ENCODE results near the gene ESCO1. TPM values are rescaled to one million over a fixed set of nuclear protein-coding genes. Genes with fewer than 3 reads are reported as not detected.
"Not testable (repeated sequence)": the region's sequence is repeated elsewhere in the genome, so short reads cannot be mapped to it uniquely, and the experiment has no call there.

Gene ESCO1
- total RNA-seq, 1 experiment from 2014 or later, result 23.0 TPM

DNA sequence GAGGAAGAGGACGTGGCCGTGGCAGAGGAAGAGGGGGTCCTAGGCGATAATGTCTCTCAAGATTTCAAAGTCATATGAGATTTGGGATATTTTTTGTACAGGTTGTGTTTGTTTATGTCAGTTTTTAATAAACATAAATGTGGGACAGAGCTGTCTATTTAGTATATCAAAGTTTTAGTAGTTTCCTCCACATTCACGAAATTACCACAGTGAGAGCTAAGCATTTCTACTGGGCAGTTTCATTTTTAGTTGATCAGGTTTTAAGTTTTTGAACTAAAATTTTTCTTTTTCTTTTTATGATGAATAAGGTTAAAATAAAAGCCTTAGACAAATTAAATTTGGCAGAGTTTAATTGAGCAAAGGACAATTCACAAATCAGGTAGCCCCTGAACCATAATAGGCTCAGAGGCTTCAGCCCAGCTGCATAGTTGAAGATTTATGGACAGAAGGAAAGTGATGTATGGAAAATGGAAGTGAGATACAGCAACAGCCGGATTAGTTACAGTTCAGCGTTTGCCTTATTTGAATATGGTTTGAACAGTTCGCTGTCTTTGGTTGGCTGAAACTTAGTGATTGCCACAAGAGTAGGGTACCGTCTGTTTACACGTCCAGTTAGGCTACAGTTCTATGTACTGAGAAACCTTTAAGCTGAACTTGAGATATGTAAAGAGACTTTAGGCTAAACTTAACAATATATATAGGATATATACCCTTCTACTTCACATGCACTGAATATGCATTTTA, 28.8 kb upstream of the ESCO1 start:
- intact Hi-C loops (cut with micrococcal nuclease; ENCODE audit: unreplicated experiment), result no loop called here
- H3K4me1 Mint-ChIP-seq (ENCODE audit: low read depth, unreplicated experiment), result no peaks in the 10 kb centered on the region
- no peak overlapping the region for H3K27ac Mint-ChIP-seq (ENCODE audit: unreplicated experiment)
- DNase-seq, result no peak
- peaks cover 85% of the 10 kb centered on the region for H3K36me3 Mint-ChIP-seq (ENCODE audit: insufficient read depth, unreplicated experiment)
- Histone ChIP-seq H3K27me3 (replicated peaks; ENCODE audit: control insufficient read depth, insufficient read depth, low read length) (no peaks in the 10 kb centered on the region), H3K9me3 (no peaks in the 10 kb centered on the region), H3K36me3 (ENCODE audit: control insufficient read depth, insufficient read depth, low read length) (peaks cover 2% of the 10 kb centered on the region), H3K4me1 (no peaks in the 10 kb centered on the region), H3K4me3 (ENCODE audit: low read depth, low read length) (no peak overlapping the region)
- H3K27me3 Mint-ChIP-seq (ENCODE audit: insufficient read depth, unreplicated experiment), result no peaks in the 10 kb centered on the region
- ChIA-PET POLR2A (no interaction called here), CTCF (no interaction called here)
- H3K4me3 Mint-ChIP-seq (ENCODE audit: unreplicated experiment), result no peak overlapping the region
- BruUV-seq (replicated peaks), result TSS peak; percentile 31
- H3K9me3 Mint-ChIP-seq (ENCODE audit: unreplicated experiment), result no peaks in the 10 kb centered on the region
- no peak for TF ChIP-seq CTCF (IDR thresholded peaks at IDR 0.05; ENCODE audit: insufficient read depth in 1 of 2, low read depth in 1 of 2, low read length in 1 of 2, severe bottlenecking in 1 of 2, unreplicated experiment in 1 of 2)

- POLR2A ChIA-PET; H3K27me3 ChIP-seq (replicated peaks; ENCODE audit: control insufficient read depth, insufficient read depth, low read length); CTCF ChIA-PET; H3K27ac Mint-ChIP-seq (ENCODE audit: unreplicated experiment); H3K9me3 Mint-ChIP-seq (ENCODE audit: unreplicated experiment); H3K4me1 ChIP-seq; H3K36me3 ChIP-seq (ENCODE audit: control insufficient read depth, insufficient read depth, low read length); H3K4me3 ChIP-seq (ENCODE audit: low read depth, low read length); H3K27me3 Mint-ChIP-seq (ENCODE audit: insufficient read depth, unreplicated experiment); DNase-seq; BruUV-seq (replicated peaks); H3K9me3 ChIP-seq; H3K4me3 Mint-ChIP-seq (ENCODE audit: unreplicated experiment); H3K4me1 Mint-ChIP-seq (ENCODE audit: low read depth, unreplicated experiment); intact Hi-C loops (cut with micrococcal nuclease; ENCODE audit: unreplicated experiment): not testable (repeated sequence)
- H3K36me3 Mint-ChIP-seq (ENCODE audit: insufficient read depth, unreplicated experiment), result peaks cover 81% of the 10 kb centered on the region
These were observed 21.1 kb upstream of the ESCO1 start for GRCh38 chr18:21621640-21622039.

DNA sequence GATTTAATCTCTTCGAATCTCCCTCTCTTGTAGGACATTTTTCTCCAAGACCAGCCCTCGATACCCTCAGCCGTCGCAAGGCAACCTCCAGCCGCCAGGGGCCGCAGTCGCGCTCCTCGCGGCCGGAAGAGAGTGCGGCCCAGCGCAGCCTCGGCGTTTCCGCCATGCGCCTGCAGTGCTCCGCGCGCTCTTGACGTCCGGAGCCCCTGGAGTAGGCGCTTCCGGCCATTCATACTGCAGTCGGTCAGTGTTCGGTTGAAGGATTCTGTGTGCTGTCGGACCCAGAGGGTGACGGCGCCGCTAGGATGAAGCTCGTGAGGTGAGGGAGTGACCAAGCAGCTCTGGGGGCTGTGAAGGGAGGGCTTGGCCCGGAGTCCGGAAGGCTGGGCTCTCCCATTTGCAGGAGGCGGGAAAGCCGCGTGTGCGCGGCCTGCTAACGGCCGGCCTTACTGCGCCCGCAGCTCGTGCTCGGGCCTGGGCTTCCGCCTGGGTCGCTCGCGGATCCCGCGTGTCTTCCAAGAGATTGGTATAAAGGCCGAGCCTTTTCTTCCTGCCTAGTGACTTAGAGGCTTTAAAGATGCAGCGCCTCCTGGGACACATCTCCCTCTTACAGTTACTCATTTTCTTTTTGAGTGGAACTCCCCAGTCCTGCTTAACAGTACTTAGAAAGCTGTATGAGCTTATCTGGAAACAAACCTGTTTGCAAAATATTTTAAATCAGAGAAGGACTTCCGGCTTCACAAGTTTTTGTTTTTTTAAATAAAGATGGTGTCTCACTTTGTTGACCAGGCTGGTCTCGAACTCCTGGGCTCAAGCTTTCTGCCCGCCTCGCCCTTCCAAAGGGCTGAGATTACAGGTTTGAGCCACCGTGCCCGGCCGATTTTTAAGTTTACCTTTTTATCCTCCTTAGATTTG, 11.9 kb upstream of the ESCO1 start, which contains the start of gene SNRPD1:
SNRPD1 (plus strand) TSS at position 190 of the 915 bp plus-strand sequence; CDS start at position 306, 116 bp downstream.
- BruUV-seq (replicated peaks), result TSS peak; percentile 73
- intact Hi-C loops (cut with micrococcal nuclease; ENCODE audit: unreplicated experiment), result loop anchor here (1.0 to 10.0 kb wide), 3 partner anchors 12 to 92 kb away; partner anchors contain the start of genes ABHD3 and ESCO1
- ChIA-PET CTCF (interaction anchor here (0.7 to 1.9 kb wide), 5 partner anchors 12 to 189 kb away, joined by 3 to 32 read pairs (median 7); partner anchors contain the start of genes ABHD3 and ESCO1), POLR2A (no interaction called here)
- no peaks in the 10 kb centered on the region for H3K9me3 ChIP-seq
- H3K36me3 ChIP-seq (ENCODE audit: control insufficient read depth, insufficient read depth, low read length), result no peaks in the 10 kb centered on the region
- peak within 1 kb of the TSS; percentile 96 for H3K27ac Mint-ChIP-seq (ENCODE audit: unreplicated experiment)
- H3K4me3 ChIP-seq (ENCODE audit: low read depth, low read length), result peak within 1 kb of the TSS; percentile 77
- peaks cover 50% of the 10 kb centered on the region for H3K36me3 Mint-ChIP-seq (ENCODE audit: insufficient read depth, unreplicated experiment)
- peaks cover 7% of the 10 kb centered on the region for H3K4me1 Mint-ChIP-seq (ENCODE audit: low read depth, unreplicated experiment)
- TF ChIP-seq CTCF (IDR thresholded peaks at IDR 0.05; ENCODE audit: insufficient read depth in 1 of 2, low read depth in 1 of 2, low read length in 1 of 2, severe bottlenecking in 1 of 2, unreplicated experiment in 1 of 2), result peak; percentile 80 to 92
- 0 out of 2 replicates have a peak, but pooled peaks cover 4% of the 10 kb centered on the region for H3K4me1 ChIP-seq
- peak within 1 kb of the TSS; percentile 90 for H3K4me3 Mint-ChIP-seq (ENCODE audit: unreplicated experiment)
- no peaks in the 10 kb centered on the region for H3K9me3 Mint-ChIP-seq (ENCODE audit: unreplicated experiment)
- no peaks in the 10 kb centered on the region for H3K27me3 ChIP-seq (replicated peaks; ENCODE audit: control insufficient read depth, insufficient read depth, low read length)
- DNase-seq, result peak; percentile 89 to 94
- no peaks in the 10 kb centered on the region for H3K27me3 Mint-ChIP-seq (ENCODE audit: insufficient read depth, unreplicated experiment)

GRCh38 chr18:21611401-21612124, 11.1 kb upstream of the ESCO1 start:
- H3K27me3 Mint-ChIP-seq (ENCODE audit: insufficient read depth, unreplicated experiment); H3K27me3 ChIP-seq (replicated peaks; ENCODE audit: control insufficient read depth, insufficient read depth, low read length); H3K36me3 ChIP-seq (ENCODE audit: control insufficient read depth, insufficient read depth, low read length); POLR2A ChIA-PET; H3K9me3 Mint-ChIP-seq (ENCODE audit: unreplicated experiment); H3K9me3 ChIP-seq; H3K4me1 Mint-ChIP-seq (ENCODE audit: low read depth, unreplicated experiment); H3K4me1 ChIP-seq; BruUV-seq (replicated peaks): not testable (repeated sequence)
- intact Hi-C loops (cut with micrococcal nuclease; ENCODE audit: unreplicated experiment), result loop anchor here (1.0 to 10.0 kb wide), 3 partner anchors 11 to 93 kb away; partner anchors contain the start of genes ABHD3 and ESCO1
- Mint-ChIP-seq H3K4me3 (ENCODE audit: unreplicated experiment) (peak overlapping the region; percentile 90), H3K27ac (ENCODE audit: unreplicated experiment) (peak overlapping the region; percentile 96), H3K36me3 (ENCODE audit: insufficient read depth, unreplicated experiment) (peaks cover 42% of the 10 kb centered on the region)
- peak overlapping the region; percentile 77 for H3K4me3 ChIP-seq (ENCODE audit: low read depth, low read length)
- DNase-seq, result peak in 1 of 2 experiments; percentile 6
- CTCF ChIA-PET, result interaction anchor here (0.6 to 1.9 kb wide), 4 partner anchors 11 to 190 kb away, joined by 4 to 32 read pairs (median 8); partner anchors contain the start of gene ESCO1
